ENCODE data around the gene TBX22. TPM values are rescaled to one million over a fixed set of nuclear protein-coding genes. Genes with fewer than 3 reads are reported as not detected.

TBX22 gene
- total RNA-seq, 1 experiment from 2014 or later = 0.55 TPM

- Histone ChIP-seq H2BK15ac (ENCODE audit: low read depth, low read length) (no peak overlapping the region), H3K79me1 (ENCODE audit: insufficient read depth, low read depth, low read length, poor library complexity, severe bottlenecking) (no peaks in the 10 kb centered on the region), H3K14ac (ENCODE audit: insufficient read depth, low read length) (no peak overlapping the region), H2BK12ac (ENCODE audit: insufficient read length, low read depth, low read length) (no peak overlapping the region), H4K8ac (replicated peaks; ENCODE audit: insufficient read length, low read depth, low read length) (no peak overlapping the region), H3K9ac (ENCODE audit: extremely low read depth, insufficient read length, low read length) (no peak overlapping the region), H2BK5ac (ENCODE audit: insufficient read length, low read length) (no peak overlapping the region), H3K4me2 (ENCODE audit: insufficient read depth, insufficient read length, low read length) (no peak overlapping the region), H4K5ac (ENCODE audit: insufficient read length, low read depth, low read length) (no peak overlapping the region), H3K23me2 (ENCODE audit: insufficient read length, low read depth, low read length, poor library complexity, severe bottlenecking) (no peaks in the 10 kb centered on the region), H2AK5ac (ENCODE audit: insufficient read length, low read length) (no peak overlapping the region), H3K4me1 (ENCODE audit: insufficient read depth, low read length) (no peaks in the 10 kb centered on the region), H3K27me3 (ENCODE audit: insufficient read depth, low read length) (no peaks in the 10 kb centered on the region), H4K20me1 (ENCODE audit: control insufficient read depth, insufficient read depth, insufficient read length) (no peaks in the 10 kb centered on the region), H3K56ac (ENCODE audit: insufficient read length, low read depth, low read length) (no peak overlapping the region), H2AFZ (ENCODE audit: low read length) (no peak overlapping the region), H3K27ac (ENCODE audit: insufficient read length, low read depth, low read length) (no peak overlapping the region), H3K4ac (ENCODE audit: low read depth, low read length) (no peak overlapping the region), H3K18ac (ENCODE audit: insufficient read length, low read depth, low read length) (no peak overlapping the region), H4K91ac (ENCODE audit: insufficient read length, low read depth, low read length) (no peak overlapping the region), H3K23ac (ENCODE audit: insufficient read length, low read depth, low read length) (no peak overlapping the region), H3K79me2 (ENCODE audit: insufficient read depth, low read length) (no peaks in the 10 kb centered on the region), H2BK20ac (ENCODE audit: low read depth, low read length, poor library complexity, severe bottlenecking) (no peak overlapping the region), H3K9me3 (ENCODE audit: control insufficient read depth, low read depth, low read length) (peaks cover 40% of the 10 kb centered on the region), H3T11ph (ENCODE audit: low read length) (no peak overlapping the region), H2BK120ac (ENCODE audit: low read depth, low read length, poor library complexity, severe bottlenecking) (no peak overlapping the region)
- Mint-ChIP-seq H3K4me3 (no peak overlapping the region), H3K36me3 (ENCODE audit: insufficient read depth in 1 of 3, low read depth in 3 of 3) (peaks cover 5 to 12% (median 8%) of the 10 kb centered on the region in 3 experiments; a peak in 5 of 7 replicates), H3K27me3 (ENCODE audit: low read depth) (no peaks in the 10 kb centered on the region), H3K27ac (no peak overlapping the region), H3K9me3 (peaks cover 73 to 80% of the 10 kb centered on the region in 2 experiments), H3K4me1 (no peaks in the 10 kb centered on the region)
- no peak for TF ChIP-seq CTCF (conservative IDR thresholded peaks at IDR 0.05)
- no peak for DNase-seq
Observed at GRCh38 chrX:79975605-79976004, 38.9 kb upstream of the TBX22 start.
